RWPE1 (cell line): ENCODE measurements around the gene CEP152.

Experiments
- CTCF ChIA-PET: fragments of 350-600 bp; sonication (Branson Sonifier 250); formaldehyde crosslinking; extraction: SDS; loops from one replicate; lab custom pipeline; 2021; lab: Yijun Ruan, JAX
- POLR2A ChIA-PET: fragments of 400-600 bp; formaldehyde crosslinking; extraction: SDS; loops from one replicate; lab custom pipeline; 2020; ENCODE audit warnings: antibody characterized with exemption; ENCODE audit not compliant: low non-redundant PET; lab: Yijun Ruan, JAX
- DNase-seq: peaks from one replicate; pipeline ENCODE4 v3.0.0; 2012; ENCODE audit warnings: low spot score
- H3K27ac ChIP-seq: fragments of 450-650 bp; 2 replicates; pipeline ENCODE4 v1.5.1; 2017
- TF ChIP-seq, protein P1 (sequence below): fragments of 450-650 bp; conservative IDR thresholded peaks from 2 replicates; pipeline ENCODE4 v1.5.1; 2017; ENCODE audit warnings: low read depth, mild to moderate bottlenecking

The CEP152 gene

DNA sequence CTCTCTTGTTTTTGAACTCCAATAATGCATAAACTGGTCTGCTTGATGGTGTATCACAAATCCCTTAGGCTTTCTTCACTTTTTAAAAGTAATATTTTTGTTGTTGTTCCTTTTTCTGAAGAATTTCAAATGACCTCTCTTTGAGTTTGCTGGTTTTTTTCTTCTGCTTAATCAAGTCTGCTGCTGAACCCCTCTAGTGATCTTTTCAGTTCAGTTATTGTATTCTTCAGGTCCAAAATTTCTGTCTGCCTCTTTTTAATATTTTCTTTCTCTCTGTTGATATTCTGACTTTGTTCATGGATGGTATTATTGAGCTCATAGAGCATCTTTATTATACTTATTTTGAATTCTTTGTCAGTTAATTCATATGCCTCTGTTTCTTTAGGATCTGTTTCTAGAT, 21.8 kb upstream of the CEP152 start:
- CTCF ChIA-PET: no interaction called here

GRCh38 chr15:48828906-48829305, 18.0 kb upstream of the CEP152 start:
- ChIA-PET CTCF (no interaction called here), POLR2A (no interaction called here)
- TF ChIP-seq, protein P1, sequence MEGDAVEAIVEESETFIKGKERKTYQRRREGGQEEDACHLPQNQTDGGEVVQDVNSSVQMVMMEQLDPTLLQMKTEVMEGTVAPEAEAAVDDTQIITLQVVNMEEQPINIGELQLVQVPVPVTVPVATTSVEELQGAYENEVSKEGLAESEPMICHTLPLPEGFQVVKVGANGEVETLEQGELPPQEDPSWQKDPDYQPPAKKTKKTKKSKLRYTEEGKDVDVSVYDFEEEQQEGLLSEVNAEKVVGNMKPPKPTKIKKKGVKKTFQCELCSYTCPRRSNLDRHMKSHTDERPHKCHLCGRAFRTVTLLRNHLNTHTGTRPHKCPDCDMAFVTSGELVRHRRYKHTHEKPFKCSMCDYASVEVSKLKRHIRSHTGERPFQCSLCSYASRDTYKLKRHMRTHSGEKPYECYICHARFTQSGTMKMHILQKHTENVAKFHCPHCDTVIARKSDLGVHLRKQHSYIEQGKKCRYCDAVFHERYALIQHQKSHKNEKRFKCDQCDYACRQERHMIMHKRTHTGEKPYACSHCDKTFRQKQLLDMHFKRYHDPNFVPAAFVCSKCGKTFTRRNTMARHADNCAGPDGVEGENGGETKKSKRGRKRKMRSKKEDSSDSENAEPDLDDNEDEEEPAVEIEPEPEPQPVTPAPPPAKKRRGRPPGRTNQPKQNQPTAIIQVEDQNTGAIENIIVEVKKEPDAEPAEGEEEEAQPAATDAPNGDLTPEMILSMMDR: no peak
- no peak for DNase-seq
- no peak overlapping the region for H3K27ac ChIP-seq

More for the DNA sequence above, 21.8 kb upstream of the CEP152 start:
- no peak for DNase-seq
- POLR2A ChIA-PET: no interaction called here
- no peak overlapping the region for H3K27ac ChIP-seq
- TF ChIP-seq, protein P1: no peak

DNA sequence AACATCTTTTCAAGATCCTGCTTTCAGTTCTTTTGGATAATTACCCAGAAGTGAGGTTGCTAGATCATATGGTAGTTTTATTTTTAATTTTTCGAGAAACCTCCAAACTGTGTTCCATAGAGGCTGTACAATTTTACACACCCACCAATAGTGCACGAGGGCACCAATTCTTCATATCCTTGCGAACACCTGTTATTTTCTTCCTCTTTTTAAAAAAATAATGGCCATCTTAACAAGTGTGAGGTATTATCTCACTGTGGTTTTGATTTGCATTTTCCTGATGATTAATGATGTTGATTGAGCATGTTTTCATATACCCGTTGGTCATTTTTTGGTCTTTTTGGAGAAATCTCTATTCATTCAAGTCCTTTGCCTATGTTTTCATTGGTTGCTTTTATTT, 17.6 kb upstream of the CEP152 start:
- H3K27ac ChIP-seq: no peak overlapping the region
- ChIA-PET POLR2A (no interaction called here), CTCF (no interaction called here)
- no peak for DNase-seq
- TF ChIP-seq, protein P1: no peak

- CTCF ChIA-PET: no interaction called here
- POLR2A ChIA-PET: interaction anchor here (0.6 kb wide), 1 partner anchor 367 kb away, joined by 3 read pairs; no protein-coding TSS in a partner anchor
- DNase-seq: no peak
- H3K27ac ChIP-seq: no peak overlapping the region
- TF ChIP-seq, protein P1: no peak
These were observed 14.2 kb upstream of the CEP152 start for GRCh38 chr15:48825075-48825474.

DNA sequence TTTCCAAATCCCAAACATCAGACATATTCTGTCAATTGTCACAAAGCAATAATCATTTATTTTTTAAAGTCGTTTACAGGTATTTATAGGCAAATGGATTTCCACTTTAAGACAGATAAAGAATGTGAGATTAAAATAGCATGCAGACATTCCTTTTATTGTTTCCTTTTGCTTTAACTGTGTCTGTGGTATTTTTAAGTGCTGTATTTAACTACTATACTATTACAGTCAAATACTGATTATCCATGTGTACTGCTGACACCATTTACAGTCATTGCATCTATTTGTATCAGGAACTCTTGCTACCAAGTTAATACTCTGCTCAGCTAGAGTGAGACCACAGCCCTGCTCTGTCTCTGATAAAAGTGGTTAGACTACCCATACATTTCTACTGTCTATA, 12.8 kb upstream of the CEP152 start:
- POLR2A ChIA-PET: no interaction called here
- CTCF ChIA-PET: no interaction called here
- no peak overlapping the region for H3K27ac ChIP-seq
- TF ChIP-seq, protein P1: no peak
- no peak for DNase-seq

DNA sequence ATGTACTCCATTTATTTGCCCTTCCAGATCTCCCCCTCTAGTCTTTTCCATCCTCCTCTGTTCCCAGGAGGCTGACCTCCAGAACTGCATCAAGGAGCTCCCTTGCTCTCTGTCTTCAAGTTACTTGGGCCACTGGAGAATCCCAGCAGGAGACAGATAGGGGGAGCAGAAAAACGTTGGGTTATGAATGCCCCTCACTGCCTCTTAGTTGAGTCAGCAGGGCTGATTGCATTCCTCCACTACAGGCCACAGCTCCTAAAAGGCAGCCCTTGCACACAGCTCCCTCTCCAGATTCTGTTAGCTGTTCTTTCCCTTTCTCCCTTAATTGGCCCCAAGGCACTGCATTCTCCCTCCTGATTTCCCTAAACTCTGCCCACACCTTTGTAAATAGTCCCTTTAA, 12.4 kb upstream of the CEP152 start:
- DNase-seq: no peak
- ChIA-PET POLR2A (no interaction called here), CTCF (no interaction called here)
- TF ChIP-seq, protein P1: no peak
- H3K27ac ChIP-seq: no peak overlapping the region

DNA sequence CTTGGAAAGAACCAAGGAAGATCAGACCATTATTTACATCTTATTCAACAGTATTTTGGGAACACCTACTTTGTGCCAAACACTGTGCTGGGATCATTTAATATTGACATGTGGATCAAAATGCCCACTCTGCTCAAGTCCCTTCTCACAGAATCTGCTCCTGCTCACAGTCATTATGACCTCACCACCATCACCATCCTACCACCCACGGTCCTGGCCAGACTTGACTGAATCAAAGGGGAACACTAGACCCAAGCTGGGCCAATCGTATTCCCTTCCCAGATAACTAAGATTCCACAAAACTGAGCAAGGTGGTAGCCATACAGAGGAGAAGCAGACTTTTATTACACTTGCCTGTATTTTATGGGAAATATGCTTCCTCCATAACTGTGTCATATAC, 3.4 kb upstream of the CEP152 start:
- DNase-seq: no peak
- TF ChIP-seq, protein P1: no peak
- H3K27ac ChIP-seq: no peak overlapping the region
- POLR2A ChIA-PET: no interaction called here
- CTCF ChIA-PET: interaction anchor here (0.6 kb wide), 2 partner anchors 161 to 283 kb away, joined by 3 to 5 read pairs; no protein-coding TSS in a partner anchor
